AG10803 (cell line): ENCODE data around the gene RAPGEF2.
A peak's percentile ranks its signal among the peaks of the same experiment; 100 is the strongest.

Experiments
- DNase-seq: peaks from one replicate; pipeline ENCODE4 v3.0.0; 2010; ENCODE audit warnings: low read depth
- H3K4me3 ChIP-seq: 2 replicates; pipeline ENCODE4 v1.5.1; 2011; ENCODE audit warnings: mild to moderate bottlenecking, low read length, control low read depth
- CTCF ChIP-seq: conservative IDR thresholded peaks from 2 replicates; pipeline ENCODE4 v1.5.1; 2011; ENCODE audit warnings: mild to moderate bottlenecking, low read length, control low read depth, inconsistent platforms

Gene RAPGEF2

GRCh38 chr4:159190651-159191050 lies 87.8 kb downstream of the RAPGEF2 start:
- no peak for DNase-seq
- H3K4me3 ChIP-seq = no peak overlapping the region
- TF ChIP-seq CTCF = no peak

- peak; percentile 59 for DNase-seq
- no peak overlapping the region for H3K4me3 ChIP-seq
- peak; percentile 48 for TF ChIP-seq CTCF
These were observed 89.1 kb downstream of the RAPGEF2 start for GRCh38 chr4:159191989-159192388.

GRCh38 chr4:159193046-159193620 lies 90.3 kb downstream of the RAPGEF2 start:
- no peak overlapping the region for H3K4me3 ChIP-seq
- TF ChIP-seq CTCF = no peak
- DNase-seq = no peak

GRCh38 chr4:159195361-159195769 lies 92.5 kb downstream of the RAPGEF2 start:
- no peak for DNase-seq
- no peak for TF ChIP-seq CTCF
- H3K4me3 ChIP-seq = no peak overlapping the region

- no peak for DNase-seq
- H3K4me3 ChIP-seq = no peak overlapping the region
- no peak for TF ChIP-seq CTCF
These were observed 94.5 kb downstream of the RAPGEF2 start for GRCh38 chr4:159197260-159197884.

- H3K4me3 ChIP-seq = no peak overlapping the region
- no peak for DNase-seq
- TF ChIP-seq CTCF = no peak
These were observed 95.0 kb downstream of the RAPGEF2 start for GRCh38 chr4:159197885-159198269.

GRCh38 chr4:159199826-159200225 lies 96.9 kb downstream of the RAPGEF2 start:
- DNase-seq = no peak
- H3K4me3 ChIP-seq = no peak overlapping the region
- no peak for TF ChIP-seq CTCF
